Measurements from ENCODE around the gene HRH2. TPM values are rescaled to one million over a fixed set of nuclear protein-coding genes. Genes with fewer than 3 reads are reported as not detected.

Gene HRH2
- total RNA-seq, 3 donors from 2014 or later (not counting 1 experiment from before 2014, with no cell fraction given) = 1.4 to 13.9 (median 3.1) TPM

GRCh38 chr5:175624316-175624715 is 33.6 kb upstream of the HRH2 start:
- Histone ChIP-seq H3K27ac (ENCODE audit: low read length) (no peak overlapping the region), H3K4me3 (ENCODE audit: low read length) (no peak overlapping the region), H3K27me3 (ENCODE audit: control insufficient read depth, insufficient read depth, low read length) (no peaks in the 10 kb centered on the region), H3K36me3 (ENCODE audit: control insufficient read depth, insufficient read depth, low read length) (no peaks in the 10 kb centered on the region), H3K4me1 (ENCODE audit: control insufficient read depth, insufficient read depth, low read length) (no peaks in the 10 kb centered on the region), H3K9me3 (ENCODE audit: control insufficient read depth, insufficient read depth, low read length) (peaks cover 4% of the 10 kb centered on the region)
- H3K4me3 Mint-ChIP-seq = no peak overlapping the region
- no peaks in the 10 kb centered on the region for H3K36me3 Mint-ChIP-seq
- WGBS (ENCODE audit: insufficient coverage) = 95% methylated on average over 3 of the region's 3 CpGs
- TF ChIP-seq CTCF (IDR thresholded peaks at IDR 0.05) = no peak
- H3K4me1 Mint-ChIP-seq = no peaks in the 10 kb centered on the region
- peaks cover 5 to 11% of the 10 kb centered on the region in 2 donors for H3K27me3 Mint-ChIP-seq (ENCODE audit: low read depth in 2 of 2)
- intact Hi-C loops (cut with micrococcal nuclease) = no loop called here
- H3K27ac Mint-ChIP-seq = no peak overlapping the region
- ATAC-seq = no peak
- peaks cover 2 to 5% of the 10 kb centered on the region in 2 donors for H3K9me3 Mint-ChIP-seq
- no peak for DNase-seq

GRCh38 chr5:175627005-175627404 is 30.9 kb upstream of the HRH2 start:
- Histone ChIP-seq H3K27ac (ENCODE audit: low read length) (no peak overlapping the region), H3K4me1 (ENCODE audit: control insufficient read depth, insufficient read depth, low read length) (no peaks in the 10 kb centered on the region), H3K9me3 (ENCODE audit: control insufficient read depth, insufficient read depth, low read length) (peaks cover 4% of the 10 kb centered on the region), H3K27me3 (ENCODE audit: control insufficient read depth, insufficient read depth, low read length) (no peaks in the 10 kb centered on the region), H3K4me3 (ENCODE audit: low read length) (no peak overlapping the region), H3K36me3 (ENCODE audit: control insufficient read depth, insufficient read depth, low read length) (no peaks in the 10 kb centered on the region)
- H3K27me3 Mint-ChIP-seq (ENCODE audit: low read depth in 2 of 2) = peaks cover 11 to 16% of the 10 kb centered on the region in 2 donors
- no peaks in the 10 kb centered on the region for H3K36me3 Mint-ChIP-seq
- no peak for DNase-seq
- H3K4me3 Mint-ChIP-seq = no peak overlapping the region
- no peak overlapping the region for H3K27ac Mint-ChIP-seq
- intact Hi-C loops (cut with micrococcal nuclease) = no loop called here
- ATAC-seq = no peak
- peaks cover 6 to 10% of the 10 kb centered on the region in 2 donors for H3K9me3 Mint-ChIP-seq
- 87% methylated on average over 5 of the region's 5 CpGs for WGBS (ENCODE audit: insufficient coverage)
- H3K4me1 Mint-ChIP-seq = no peaks in the 10 kb centered on the region
- TF ChIP-seq CTCF (IDR thresholded peaks at IDR 0.05) = no peak

- H3K36me3 Mint-ChIP-seq = no peaks in the 10 kb centered on the region
- no peak for TF ChIP-seq CTCF (IDR thresholded peaks at IDR 0.05)
- no peak for DNase-seq
These were observed 30.1 kb upstream of the HRH2 start for GRCh38 chr5:175627739-175628138.

GRCh38 chr5:175628668-175629067 is 29.2 kb upstream of the HRH2 start:
- peaks cover 4% of the 10 kb centered on the region for H3K9me3 ChIP-seq (ENCODE audit: control insufficient read depth, insufficient read depth, low read length)
- Mint-ChIP-seq H3K4me3 (no peak overlapping the region), H3K27ac (no peak overlapping the region), H3K4me1 (no peaks in the 10 kb centered on the region), H3K36me3 (no peaks in the 10 kb centered on the region), H3K27me3 (ENCODE audit: low read depth in 2 of 2) (peaks cover 11 to 16% of the 10 kb centered on the region in 2 donors), H3K9me3 (peaks cover 6 to 10% of the 10 kb centered on the region in 2 donors)
- no peaks in the 10 kb centered on the region for H3K36me3 ChIP-seq (ENCODE audit: control insufficient read depth, insufficient read depth, low read length)
- H3K4me1 ChIP-seq (ENCODE audit: control insufficient read depth, insufficient read depth, low read length) = no peaks in the 10 kb centered on the region
- DNase-seq (no peak), ATAC-seq (no peak)
- H3K4me3 ChIP-seq (ENCODE audit: low read length) = no peak overlapping the region
- TF ChIP-seq CTCF (IDR thresholded peaks at IDR 0.05) = no peak
- no peak overlapping the region for H3K27ac ChIP-seq (ENCODE audit: low read length)
- 86% methylated on average over 8 of the region's 8 CpGs for WGBS (ENCODE audit: insufficient coverage)
- H3K27me3 ChIP-seq (ENCODE audit: control insufficient read depth, insufficient read depth, low read length) = no peaks in the 10 kb centered on the region
- intact Hi-C loops (cut with micrococcal nuclease) = no loop called here

More at GRCh38 chr5:175627739-175628138, 30.1 kb upstream of the HRH2 start:
- Histone ChIP-seq H3K4me3 (ENCODE audit: low read length) (no peak overlapping the region), H3K9me3 (ENCODE audit: control insufficient read depth, insufficient read depth, low read length) (peaks cover 4% of the 10 kb centered on the region), H3K27ac (ENCODE audit: low read length) (no peak overlapping the region), H3K27me3 (ENCODE audit: control insufficient read depth, insufficient read depth, low read length) (no peaks in the 10 kb centered on the region), H3K36me3 (ENCODE audit: control insufficient read depth, insufficient read depth, low read length) (no peaks in the 10 kb centered on the region), H3K4me1 (ENCODE audit: control insufficient read depth, insufficient read depth, low read length) (no peaks in the 10 kb centered on the region)
- no peak for ATAC-seq
- H3K27ac Mint-ChIP-seq = no peak overlapping the region
- peaks cover 6 to 10% of the 10 kb centered on the region in 2 donors for H3K9me3 Mint-ChIP-seq
- H3K4me3 Mint-ChIP-seq = no peak overlapping the region
- intact Hi-C loops (cut with micrococcal nuclease) = no loop called here
- WGBS (ENCODE audit: insufficient coverage) = 91% methylated on average over 3 of the region's 4 CpGs
- H3K4me1 Mint-ChIP-seq = no peaks in the 10 kb centered on the region
- peaks cover 11 to 16% of the 10 kb centered on the region in 2 donors for H3K27me3 Mint-ChIP-seq (ENCODE audit: low read depth in 2 of 2)
